K562 (cell line): Measurements from ENCODE around the gene IGF2R. TPM values are rescaled to one million over a fixed set of nuclear protein-coding genes. Genes with fewer than 3 reads are reported as not detected.

Experiments
- ATAC-seq: fragments of 200-7000 bp; cut with Tn5 transposase; 3 replicates; pipeline ENCODE4 v1.9.1; 2020; ENCODE audit warnings: moderate library complexity
- BruUV-seq: library from RNA; stranded (reverse); fragments of 400-500 nt; replicated peaks from 2 replicates; lab custom pipeline; 2021; lab: Mats Ljungman, UMichigan
- CTCF ChIA-PET: fragments of 300-600 bp; formaldehyde crosslinking; extraction: SDS; loops from one replicate; lab custom pipeline; 2021; ENCODE audit warnings: low intra/inter-chr PET ratio; lab: Yijun Ruan, JAX
- POLR2A ChIA-PET: fragments of 300-600, 350-650 bp; sonication (Branson Sonifier 250); formaldehyde crosslinking; extraction: SDS; loops from one replicate; lab custom pipeline; 2021; ENCODE audit warnings: antibody characterized with exemption, inconsistent platforms; lab: Yijun Ruan, JAX
- DNase-seq, 4 experiments: peaks; one replicate each; pipeline versions ENCODE4 v3.0.0 to v3.0.0-alpha.2; 2011 to 2018; ENCODE audit warnings: low spot score in 3 of 4, mixed read lengths in 3 of 4; ENCODE audit errors: extremely low read depth in 1 of 4
- FAIRE-seq: peaks from 2 replicates; lab custom pipeline; 2011; peaks lifted over from hg19 to GRCh38; lab: Jason Lieb, UNC
- H2AFZ ChIP-seq: 2 replicates; pipeline ENCODE4 v1.6.0; 2011; ENCODE audit warnings: low read depth, low read length, control low read depth, inconsistent platforms
- H3K27ac ChIP-seq: fragments of 200-600 bp; 3 replicates; pipeline ENCODE4 v1.8.0; 2011; ENCODE audit warnings: low read depth, mild to moderate bottlenecking, control low read depth, inconsistent platforms, low read length, moderate library complexity, mixed read lengths; ENCODE audit errors: extremely low read depth
- H3K27me3 ChIP-seq, 2 experiments: fragments of 300-600 bp in 1 of 2; 2 replicates in 1 of 2; 3 replicates in 1 of 2; pipeline versions ENCODE4 v1.6.0 to v1.8.0; 2011; ENCODE audit warnings: inconsistent platforms in 2 of 2, low read length in 2 of 2, mild to moderate bottlenecking in 1 of 2, mixed read lengths in 1 of 2, moderate library complexity in 1 of 2; ENCODE audit not compliant: control insufficient read depth in 2 of 2, insufficient read depth in 2 of 2
- H3K36me3 ChIP-seq: fragments of 300-600 bp; 3 replicates; pipeline ENCODE4 v1.8.0; 2011; ENCODE audit warnings: mild to moderate bottlenecking, low read length, inconsistent platforms; ENCODE audit not compliant: control insufficient read depth, insufficient read depth
- H3K4me1 ChIP-seq, 2 experiments: fragments of 200-600 bp in 1 of 2; replicated peaks in 1 of 2; 2 replicates in 1 of 2; 3 replicates in 1 of 2; pipeline versions ENCODE4 v1.5.1 to v1.8.0; 2011; ENCODE audit warnings: inconsistent platforms in 2 of 2, low read length in 2 of 2, mild to moderate bottlenecking in 1 of 2, mixed read lengths in 1 of 2, moderate library complexity in 1 of 2; ENCODE audit not compliant: control insufficient read depth in 2 of 2, insufficient read depth in 2 of 2
- H3K4me2 ChIP-seq: 2 replicates; pipeline ENCODE4 v1.6.1; 2011; ENCODE audit warnings: low read length, control low read depth, inconsistent platforms, mixed read lengths; ENCODE audit not compliant: insufficient read depth
- H3K4me3 ChIP-seq: fragments of 200-600 bp; sonication (generic), shearing (Covaris generic); 2 replicates; pipeline ENCODE4 v1.5.1; 2016; ENCODE audit warnings: control low read depth, inconsistent platforms
- H3K79me2 ChIP-seq: fragments of 200-600 bp; 3 replicates; pipeline ENCODE4 v1.8.0; 2011; ENCODE audit warnings: low read length, inconsistent platforms; ENCODE audit not compliant: control insufficient read depth, insufficient read depth
- H3K9ac ChIP-seq, 2 experiments: 2 replicates each; pipeline versions ENCODE4 v1.6.0 to v1.6.1; 2011; ENCODE audit warnings: low read depth in 2 of 2, low read length in 2 of 2, control low read depth in 1 of 2, inconsistent platforms in 1 of 2, mild to moderate bottlenecking in 1 of 2, mixed read lengths in 1 of 2; ENCODE audit not compliant: insufficient read depth in 1 of 2
- H3K9me1 ChIP-seq: one replicate; pipeline ENCODE4 v1.6.0; 2011; ENCODE audit warnings: inconsistent platforms, mild to moderate bottlenecking, low read length, moderate library complexity; ENCODE audit not compliant: control insufficient read depth, insufficient read depth
- H3K9me3 ChIP-seq: replicated peaks from 2 replicates; pipeline ENCODE4 v1.5.1; 2011; ENCODE audit warnings: low read depth, low read length, inconsistent platforms; ENCODE audit not compliant: control insufficient read depth, insufficient read depth
- H4K20me1 ChIP-seq: replicated peaks from 2 replicates; pipeline ENCODE4 v1.6.1; 2011; ENCODE audit warnings: low read length, inconsistent platforms, mixed read lengths; ENCODE audit not compliant: control insufficient read depth, insufficient read depth
- ARID3A ChIP-seq: IDR thresholded peaks from 2 replicates; pipeline ENCODE4 v1.6.1; 2012; ENCODE audit warnings: low read depth, low read length, improper control_type of control experiment, borderline replicate concordance
- ARID4B ChIP-seq: sonication (generic); formaldehyde crosslinking; IDR thresholded peaks from 2 replicates; pipeline ENCODE4 v1.8.0; 2022; ENCODE audit warnings: mild to moderate bottlenecking, missing genetic modification reagents
- HMGXB4 ChIP-seq: sonication (generic); formaldehyde crosslinking; IDR thresholded peaks from 2 replicates; pipeline ENCODE4 v1.8.1; 2023; ENCODE audit warnings: mild to moderate bottlenecking, missing genetic modification reagents
- NR2C1 ChIP-seq, 2 experiments: fragments of 450-650 bp; IDR thresholded peaks; 2 replicates each; pipeline ENCODE4 v1.6.1; 2017; ENCODE audit warnings: mild to moderate bottlenecking in 2 of 2, antibody characterized with exemption in 1 of 2, inconsistent platforms in 1 of 2, missing compliant biosample characterization in 1 of 2, missing genetic modification characterization in 1 of 2
- NR2F6 ChIP-seq: fragments of 450-650 bp; formaldehyde crosslinking; IDR thresholded peaks from 2 replicates; pipeline ENCODE4 v1.4.0; 2020; ENCODE audit warnings: mild to moderate bottlenecking
- SAFB2 ChIP-seq: fragments of 200-400 bp; formaldehyde crosslinking; IDR thresholded peaks from 2 replicates; pipeline ENCODE4 v1.6.1; 2018; ENCODE audit warnings: borderline replicate concordance, low read length, low read depth, moderate library complexity; ENCODE audit not compliant: severe bottlenecking
- TFAM ChIP-seq: fragments of 250-450 bp; sonication (Bioruptor Pico); conservative IDR thresholded peaks from 2 replicates; pipeline ENCODE4 v1.5.0; 2021; ENCODE audit warnings: mild to moderate bottlenecking, moderate library complexity
- TSC22D4 ChIP-seq: fragments of 450-650 bp; IDR thresholded peaks from 2 replicates; pipeline ENCODE4 v1.6.1; 2016; ENCODE audit warnings: missing genetic modification characterization, missing biosample characterization, control low read depth
- ZFPM2 ChIP-seq: fragments of 250-450 bp; sonication (Bioruptor Pico); IDR thresholded peaks from 2 replicates; pipeline ENCODE4 v1.5.1; 2022; ENCODE audit warnings: mild to moderate bottlenecking
- ZNF197 ChIP-seq: fragments of 200-800 bp; sonication (Bioruptor generic); IDR thresholded peaks from 2 replicates; pipeline ENCODE4 v1.6.1; 2016; ENCODE audit warnings: low read depth, missing genetic modification characterization, missing compliant biosample characterization
- WGBS: fragments of 100-300 bp; shearing (Covaris generic); methylation state at CpG from one replicate; pipeline ENCODE4 v1.1.6; 2016; ENCODE audit warnings: low coverage, mixed read lengths; ENCODE audit not compliant: insufficient coverage; ENCODE audit errors: missing lambda C conversion rate; 5-methylcytosine and 5-hydroxymethylcytosine counted together
- in situ Hi-C: fragments of 300-500 bp; cut with MboI; formaldehyde crosslinking; loops from 4 replicates; pipeline ENCODE4 v1.15.0; 2018; ENCODE audit warnings: inconsistent platforms, mixed read lengths
- intact Hi-C: fragments of 100-400 bp; cut with micrococcal nuclease; formaldehyde crosslinking; loops from 2 replicates; pipeline ENCODE4 v1.14.2; 2022
- polyA plus RNA-seq, 8 experiments: library from polyadenylated mRNA; depleted of rRNA in 4 of 8; stranded (reverse) in 5 of 8; unstranded in 3 of 8; fragments of >200 nt; fragmentation: Nextera tagmentation in 2 of 8; fragmentation: Illumina TruSeq in 1 of 8; extraction: Ambion mirVana in 2 of 8; extraction: Trizol in 1 of 8; gene quantifications; 2 replicates each; pipeline versions ENCODE4 v1.2.1 to v1.2.3, GENCODE V29; 2011 to 2014; ENCODE audit warnings: inconsistent platforms in 1 of 8, missing spikeins in 1 of 8
- total RNA-seq, 7 experiments: library from RNA; depleted of rRNA in 6 of 7; stranded (reverse); fragments of >200 nt in 6 of 7; fragmentation: Illumina TruSeq in 2 of 7; extraction: Trizol in 2 of 7; gene quantifications; 2 replicates each; pipeline versions ENCODE4 v1.2.1 to v1.2.3, GENCODE V29; 2011 to 2021; ENCODE audit warnings: low replicate concordance in 1 of 7

The IGF2R gene
- total and polyA plus RNA-seq, 9 of the 15 experiments (the other 6 are each of a cell fraction or from before 2014, with no cell fraction given): 3.5 to 92.3 (median 34.5) TPM

GRCh38 chr6:160007611-160008010 lies 38.7 kb downstream of the IGF2R start:
- no peaks in the 10 kb centered on the region for H4K20me1 ChIP-seq
- DNase-seq (no peak), FAIRE-seq (no peak), ATAC-seq (no peak)
- no peaks in the 10 kb centered on the region for H3K9me1 ChIP-seq
- peaks cover 69% of the 10 kb centered on the region for H3K36me3 ChIP-seq
- WGBS: 72% methylated on average over 2 of the region's 2 CpGs
- no peaks in the 10 kb centered on the region for H3K27me3 ChIP-seq
- H3K4me2 ChIP-seq: no peak overlapping the region
- no peak overlapping the region for H3K9ac ChIP-seq
- peaks cover 63% of the 10 kb centered on the region for H3K79me2 ChIP-seq
- no peak overlapping the region for H3K27ac ChIP-seq
- intact Hi-C loops: loop anchor here (10.0 kb wide), 1 partner anchor 1103 kb away; no protein-coding TSS in a partner anchor
- no peak overlapping the region for H3K4me3 ChIP-seq
- ChIA-PET POLR2A (no interaction called here), CTCF (no interaction called here)
- peaks cover 0 to 13% of the 10 kb centered on the region in 2 experiments; a peak in 3 of 5 replicates for H3K4me1 ChIP-seq
- H3K9me3 ChIP-seq: peaks cover 7% of the 10 kb centered on the region; the same call in 1 of the 2 replicates
- in situ Hi-C loops: no loop called here
- BruUV-seq: no TSS peak
- no peak overlapping the region for H2AFZ ChIP-seq
- no peak for TF ChIP-seq NR2F6 (CRISPR knock-in tag)
- no peak for TF ChIP-seq TFAM (CRISPR knock-in tag)
- no peak for TF ChIP-seq ZFPM2 (CRISPR knock-in tag)
- no peak for TF ChIP-seq ARID3A
- TF ChIP-seq ARID4B (CRISPR knock-in tag): no peak
- TF ChIP-seq TSC22D4 (tag): no peak
- TF ChIP-seq SAFB2: no peak
- TF ChIP-seq HMGXB4 (CRISPR knock-in tag): no peak
- TF ChIP-seq ZNF197: no peak
- TF ChIP-seq NR2C1 (IDR thresholded peaks at IDR 0.05): no peak
- no peak for TF ChIP-seq NR2C1 (tag; IDR thresholded peaks at IDR 0.05)
